ENCODE measurements around the gene GJE1. TPM values are rescaled to one million over a fixed set of nuclear protein-coding genes. Genes with fewer than 3 reads are reported as not detected.
"Not testable (repeated sequence)": the region's sequence is repeated elsewhere in the genome, so short reads cannot be mapped to it uniquely, and the experiment has no call there.

Gene GJE1, protein sequence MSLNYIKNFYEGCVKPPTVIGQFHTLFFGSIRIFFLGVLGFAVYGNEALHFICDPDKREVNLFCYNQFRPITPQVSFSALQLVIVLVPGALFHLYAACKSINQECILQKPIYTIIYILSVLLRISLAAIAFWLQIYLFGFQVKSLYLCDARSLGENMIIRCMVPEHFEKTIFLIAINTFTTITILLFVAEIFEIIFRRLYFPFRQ
- total RNA-seq: not detected
- not detected for polyA plus RNA-seq

DNA sequence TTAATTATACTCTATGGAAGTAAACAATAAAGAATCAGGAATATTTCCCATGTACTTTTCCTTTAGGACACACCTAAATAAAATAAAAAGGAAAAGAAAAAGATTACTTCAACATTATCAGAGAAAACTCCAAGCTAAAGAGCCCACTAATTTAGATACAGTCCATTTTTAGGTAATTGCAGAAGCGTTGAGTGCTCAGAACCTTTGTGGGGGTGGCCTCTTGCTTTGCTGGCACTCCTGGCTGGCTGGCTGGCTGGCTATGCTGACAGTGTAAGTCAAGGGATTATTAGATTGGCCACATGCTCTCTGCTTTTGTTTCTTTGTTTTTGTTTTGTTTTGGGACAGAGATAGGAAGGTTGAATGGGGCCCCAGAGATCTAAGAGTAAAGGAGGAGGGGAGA, at the start of gene GJE1:
Gene GJE1, plus strand, starts transcription at position 301 of the 400 bp plus-strand sequence. CDS start 234 bp downstream, outside the sequence.
- Histone ChIP-seq H3K4me3 (ENCODE audit: low read length) (no peak within 1 kb of the TSS), H3K36me3 (ENCODE audit: insufficient read depth, low read length) (no peaks in the 10 kb centered on the region), H3K27me3 (ENCODE audit: insufficient read depth, low read length, poor library complexity, severe bottlenecking) (no peaks in the 10 kb centered on the region), H3K4me1 (ENCODE audit: insufficient read depth, low read length) (no peaks in the 10 kb centered on the region), H3K27ac (ENCODE audit: low read depth, low read length) (no peak within 1 kb of the TSS), H3K9me3 (ENCODE audit: low read length) (no peaks in the 10 kb centered on the region)
- POLR2A ChIA-PET: no interaction called here
- CTCF ChIA-PET: no interaction called here
- Mint-ChIP-seq H3K36me3 (no peaks in the 10 kb centered on the region), H3K27ac (no peak within 1 kb of the TSS), H3K27me3 (peaks cover 15 to 43% of the 10 kb centered on the region in 2 donors), H3K4me3 (no peak within 1 kb of the TSS), H3K4me1 (no peaks in the 10 kb centered on the region), H3K9me3 (peaks cover 0 to 2% (median 0%) of the 10 kb centered on the region in 5 donors)
- DNase-seq: no peak

DNA sequence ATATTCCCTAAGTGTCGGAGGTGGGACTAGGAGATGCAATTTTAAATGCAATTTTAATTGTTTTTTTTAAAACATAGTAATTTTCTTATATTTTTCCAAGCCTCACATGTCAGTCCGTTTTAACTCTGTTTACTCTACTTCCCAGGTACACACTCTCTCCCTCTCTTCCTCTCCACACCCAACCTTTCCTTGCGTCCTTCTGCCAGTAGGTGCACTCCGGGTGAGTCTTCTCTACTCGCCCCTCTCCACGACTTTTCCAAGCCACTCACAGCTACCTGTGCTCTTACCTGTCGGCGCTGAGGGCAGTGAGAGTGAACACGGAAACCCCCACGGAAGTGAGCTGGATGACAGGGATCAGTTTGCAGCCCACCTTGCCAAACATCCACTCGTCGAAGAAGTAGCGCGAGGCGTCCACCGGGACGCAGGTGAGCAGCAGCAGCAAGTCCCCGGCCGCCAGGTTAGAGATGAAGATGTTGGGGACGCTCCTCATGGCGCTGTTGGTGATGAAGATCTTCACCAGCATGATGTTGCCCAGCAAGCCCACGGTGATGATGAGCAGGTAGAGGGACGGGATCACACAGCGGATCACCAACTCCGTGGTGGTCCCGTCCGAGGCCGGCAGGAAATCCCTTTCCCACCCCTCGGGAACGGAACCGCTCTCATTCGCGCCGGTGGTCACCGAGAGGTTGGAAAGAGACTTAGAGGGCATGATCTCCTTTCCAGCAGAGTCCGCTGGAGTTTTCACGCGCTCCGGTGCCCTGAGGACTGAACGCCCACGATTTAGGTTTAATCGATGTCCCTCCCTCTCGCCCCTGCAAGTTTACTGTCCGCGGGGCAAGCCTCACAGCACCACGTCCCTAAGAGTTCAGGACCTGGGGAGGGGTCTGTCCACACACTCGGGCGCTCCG, 44.5 kb upstream of the GJE1 start:
- DNase-seq: peak in 1 of 5 donors; percentile 42
- Histone ChIP-seq H3K27me3 (ENCODE audit: insufficient read depth, low read length, poor library complexity, severe bottlenecking) (peaks cover 4% of the 10 kb centered on the region), H3K4me3 (ENCODE audit: low read length) (no peak overlapping the region), H3K36me3 (ENCODE audit: insufficient read depth, low read length) (no peaks in the 10 kb centered on the region), H3K4me1 (ENCODE audit: insufficient read depth, low read length) (no peaks in the 10 kb centered on the region), H3K9me3 (ENCODE audit: low read length) (no peaks in the 10 kb centered on the region), H3K27ac (ENCODE audit: low read depth, low read length) (no peak overlapping the region)
- H3K4me1 Mint-ChIP-seq: peaks cover 0 to 10% (median 6%) of the 10 kb centered on the region in 3 donors
- H3K36me3 Mint-ChIP-seq: no peaks in the 10 kb centered on the region
- peaks cover 22 to 33% of the 10 kb centered on the region in 2 donors for H3K27me3 Mint-ChIP-seq
- POLR2A ChIA-PET: no interaction called here
- no peaks in the 10 kb centered on the region for H3K9me3 Mint-ChIP-seq
- H3K4me3 Mint-ChIP-seq: peak overlapping the region in 4 of 7 donors; percentile 15 to 42 (median 24)
- CTCF ChIA-PET: no interaction called here
- H3K27ac Mint-ChIP-seq: peak overlapping the region in 1 of 8 donors; percentile 10

DNA sequence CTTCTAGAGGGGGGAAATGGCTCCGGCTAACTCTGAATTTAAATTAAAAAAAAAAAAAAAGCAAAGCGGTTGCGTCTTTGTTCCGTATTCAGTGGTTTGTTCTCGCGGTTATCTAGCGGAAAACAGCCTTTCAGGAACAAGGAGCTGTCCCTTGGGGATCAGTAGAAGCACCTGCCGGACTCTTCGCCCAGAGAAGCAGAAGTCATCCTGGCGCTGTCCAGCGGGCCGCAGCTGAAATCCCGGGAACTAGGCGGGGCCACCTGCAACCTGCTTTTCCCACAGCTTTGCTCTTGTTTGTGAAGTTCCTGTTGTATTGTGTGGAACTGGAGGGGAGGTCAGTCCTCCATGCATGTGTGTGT, 43.9 kb upstream of the GJE1 start:
- no peak for DNase-seq
- Histone ChIP-seq H3K4me1 (ENCODE audit: insufficient read depth, low read length) (no peaks in the 10 kb centered on the region), H3K36me3 (ENCODE audit: insufficient read depth, low read length) (no peaks in the 10 kb centered on the region), H3K27ac (ENCODE audit: low read depth, low read length) (no peak overlapping the region), H3K4me3 (ENCODE audit: low read length) (no peak overlapping the region), H3K9me3 (ENCODE audit: low read length) (no peaks in the 10 kb centered on the region), H3K27me3 (ENCODE audit: insufficient read depth, low read length, poor library complexity, severe bottlenecking) (peaks cover 4% of the 10 kb centered on the region)
- Mint-ChIP-seq H3K4me3 (peak overlapping the region in 2 of 7 donors; percentile 13 to 39), H3K27me3 (peaks cover 20 to 33% of the 10 kb centered on the region in 2 donors), H3K4me1 (peaks cover 0 to 10% (median 6%) of the 10 kb centered on the region in 3 donors), H3K9me3 (no peaks in the 10 kb centered on the region), H3K27ac (no peak overlapping the region), H3K36me3 (no peaks in the 10 kb centered on the region)
- ChIA-PET CTCF (no interaction called here), POLR2A (no interaction called here)

DNA sequence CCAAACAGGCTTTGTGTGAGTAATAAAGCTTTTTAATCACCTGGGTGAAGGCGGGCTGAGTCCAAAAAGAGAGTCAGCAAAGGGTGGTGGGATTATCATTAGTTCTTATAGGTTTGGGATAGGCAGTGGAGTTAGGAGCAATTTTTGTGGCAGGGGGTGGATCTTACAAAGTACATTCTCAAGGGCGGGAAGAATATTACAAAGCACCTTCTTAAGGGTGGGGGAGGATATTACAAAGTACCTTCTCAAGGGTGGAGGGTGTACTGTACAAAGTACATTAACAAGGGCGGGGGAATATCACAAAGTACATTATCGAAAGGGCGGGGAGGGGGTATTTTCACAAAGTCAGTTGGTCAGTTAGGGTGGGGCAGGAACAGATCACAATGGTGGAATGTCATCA, 27.9 kb upstream of the GJE1 start:
- H3K27ac Mint-ChIP-seq; H3K9me3 Mint-ChIP-seq; H3K9me3 ChIP-seq (ENCODE audit: low read length); H3K4me3 ChIP-seq (ENCODE audit: low read length); DNase-seq; H3K4me1 Mint-ChIP-seq; H3K36me3 Mint-ChIP-seq; H3K4me1 ChIP-seq (ENCODE audit: insufficient read depth, low read length); CTCF ChIA-PET; H3K27me3 ChIP-seq (ENCODE audit: insufficient read depth, low read length, poor library complexity, severe bottlenecking); POLR2A ChIA-PET; H3K4me3 Mint-ChIP-seq; H3K27me3 Mint-ChIP-seq; H3K27ac ChIP-seq (ENCODE audit: low read depth, low read length); H3K36me3 ChIP-seq (ENCODE audit: insufficient read depth, low read length): not testable (repeated sequence)

DNA sequence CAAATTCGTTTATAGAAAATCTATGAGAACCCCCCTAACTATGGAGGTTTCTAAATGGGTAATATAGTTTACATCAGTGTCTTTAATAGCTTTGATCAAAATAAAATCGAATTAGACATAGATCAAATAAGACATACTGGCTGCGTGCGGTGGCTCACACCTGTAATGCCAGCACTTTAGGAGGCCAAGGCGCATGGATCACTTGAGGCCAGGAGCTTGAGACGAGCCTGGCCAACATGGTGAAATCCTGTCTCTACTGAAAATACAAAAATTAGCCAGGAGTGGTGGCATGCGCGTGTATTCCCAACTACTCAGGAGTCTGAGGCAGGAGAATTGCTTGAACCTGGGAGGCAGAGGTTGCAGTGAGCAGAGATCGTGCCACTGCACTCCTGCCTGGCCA, 21.9 kb upstream of the GJE1 start:
- H3K4me3 Mint-ChIP-seq, H3K27me3 Mint-ChIP-seq, H3K4me1 Mint-ChIP-seq: not testable (repeated sequence)

DNA sequence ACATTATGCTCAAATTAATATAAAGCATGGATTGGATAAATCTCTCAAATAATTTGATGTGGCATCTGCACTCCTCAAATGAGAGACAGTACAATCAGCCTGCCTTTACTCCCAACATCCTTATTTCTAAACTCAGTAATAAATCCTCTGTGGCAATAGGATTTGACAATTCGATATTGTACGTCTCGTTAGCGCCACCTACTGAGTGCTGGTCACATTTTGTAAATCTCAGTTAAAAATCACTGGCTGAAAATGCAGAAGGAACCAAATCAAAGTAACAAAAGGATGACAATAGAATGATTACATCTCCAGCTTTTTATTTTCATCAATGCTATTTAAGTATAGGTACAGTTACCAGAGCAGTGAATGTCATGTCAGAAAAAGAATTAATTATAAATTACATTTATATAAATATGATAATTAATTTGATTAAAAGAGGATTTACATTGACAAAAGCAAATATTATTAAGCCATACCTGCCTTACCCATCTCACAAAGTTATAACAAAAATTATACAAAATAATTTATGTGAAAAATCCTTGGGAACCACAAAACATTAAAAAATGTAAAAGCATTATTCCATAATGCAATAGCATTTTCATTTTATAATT, 20.2 kb upstream of the GJE1 start:
- POLR2A ChIA-PET: no interaction called here
- CTCF ChIA-PET: interaction anchor here (0.7 to 2.1 kb wide), 6 partner anchors 8 to 548 kb away, joined by 3 to 14 read pairs (median 6); no protein-coding TSS in a partner anchor
- peak; percentile 38 to 71 (median 50) for DNase-seq
- Histone ChIP-seq H3K4me3 (ENCODE audit: low read length) (no peak overlapping the region), H3K27me3 (ENCODE audit: insufficient read depth, low read length, poor library complexity, severe bottlenecking) (no peaks in the 10 kb centered on the region), H3K4me1 (ENCODE audit: insufficient read depth, low read length) (no peaks in the 10 kb centered on the region), H3K27ac (ENCODE audit: low read depth, low read length) (no peak overlapping the region), H3K36me3 (ENCODE audit: insufficient read depth, low read length) (no peaks in the 10 kb centered on the region), H3K9me3 (ENCODE audit: low read length) (no peaks in the 10 kb centered on the region)
- no peak overlapping the region for H3K27ac Mint-ChIP-seq
- no peak overlapping the region for H3K4me3 Mint-ChIP-seq
- H3K27me3 Mint-ChIP-seq: peaks cover 2 to 13% of the 10 kb centered on the region in 2 donors
- H3K9me3 Mint-ChIP-seq: no peaks in the 10 kb centered on the region
- no peaks in the 10 kb centered on the region for H3K4me1 Mint-ChIP-seq
- no peaks in the 10 kb centered on the region for H3K36me3 Mint-ChIP-seq

More for the DNA sequence above, 21.9 kb upstream of the GJE1 start:
- H3K9me3 Mint-ChIP-seq; H3K27me3 ChIP-seq (ENCODE audit: insufficient read depth, low read length, poor library complexity, severe bottlenecking); POLR2A ChIA-PET; H3K36me3 ChIP-seq (ENCODE audit: insufficient read depth, low read length); H3K9me3 ChIP-seq (ENCODE audit: low read length); DNase-seq; H3K36me3 Mint-ChIP-seq; H3K4me1 ChIP-seq (ENCODE audit: insufficient read depth, low read length); H3K27ac ChIP-seq (ENCODE audit: low read depth, low read length); CTCF ChIA-PET; H3K27ac Mint-ChIP-seq; H3K4me3 ChIP-seq (ENCODE audit: low read length): not testable (repeated sequence)

DNA sequence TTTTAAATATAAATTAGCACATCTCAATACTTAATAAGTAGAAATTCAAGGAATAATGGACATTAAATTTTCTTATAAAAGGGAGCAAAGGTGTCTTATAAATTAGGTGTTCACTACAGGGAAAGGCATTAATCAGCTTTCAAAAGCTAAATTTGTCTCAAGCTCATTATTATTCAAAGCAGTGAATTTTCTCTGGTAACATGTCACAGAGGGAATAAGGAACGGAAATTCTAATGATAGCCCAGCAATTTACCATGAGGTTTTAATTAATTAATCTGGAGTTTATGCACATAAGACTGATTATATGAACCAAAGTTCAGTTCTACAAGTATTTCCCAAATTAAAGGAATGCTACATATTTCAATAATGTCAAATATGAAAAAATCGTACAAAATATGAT, 15.4 kb upstream of the GJE1 start:
- H3K27me3 Mint-ChIP-seq: peaks cover 9 to 20% of the 10 kb centered on the region in 2 donors
- Histone ChIP-seq H3K4me3 (ENCODE audit: low read length) (no peak overlapping the region), H3K9me3 (ENCODE audit: low read length) (no peaks in the 10 kb centered on the region), H3K27ac (ENCODE audit: low read depth, low read length) (no peak overlapping the region), H3K36me3 (ENCODE audit: insufficient read depth, low read length) (no peaks in the 10 kb centered on the region), H3K27me3 (ENCODE audit: insufficient read depth, low read length, poor library complexity, severe bottlenecking) (no peaks in the 10 kb centered on the region), H3K4me1 (ENCODE audit: insufficient read depth, low read length) (no peaks in the 10 kb centered on the region)
- H3K36me3 Mint-ChIP-seq: no peaks in the 10 kb centered on the region
- H3K27ac Mint-ChIP-seq: no peak overlapping the region
- CTCF ChIA-PET: no interaction called here
- no peak for DNase-seq
- no peaks in the 10 kb centered on the region for H3K4me1 Mint-ChIP-seq
- no peak overlapping the region for H3K4me3 Mint-ChIP-seq
- H3K9me3 Mint-ChIP-seq: no peaks in the 10 kb centered on the region
- POLR2A ChIA-PET: no interaction called here

DNA sequence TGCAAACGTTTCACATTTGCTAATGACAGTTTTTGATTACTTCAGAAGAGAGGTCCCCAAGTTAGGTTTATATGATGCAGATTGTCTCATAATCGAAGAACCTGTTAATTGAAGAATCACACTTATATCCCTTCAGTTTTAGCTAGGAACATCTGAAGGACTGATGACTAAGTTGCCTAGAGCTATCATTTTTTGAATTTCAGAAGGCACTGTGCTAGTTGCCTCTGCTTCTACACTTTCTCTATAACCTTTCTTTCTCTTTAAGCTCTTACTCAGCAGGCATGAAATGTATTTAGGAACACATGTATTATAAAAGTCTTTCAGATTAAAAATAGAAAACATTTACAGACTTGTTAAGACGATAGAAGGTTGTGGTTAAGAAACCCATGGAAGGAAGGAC, 14.4 kb upstream of the GJE1 start:
- H3K27ac Mint-ChIP-seq: no peak overlapping the region

More for the DNA sequence above, 14.4 kb upstream of the GJE1 start:
- Mint-ChIP-seq H3K36me3 (no peaks in the 10 kb centered on the region), H3K27me3 (peaks cover 9 to 20% of the 10 kb centered on the region in 2 donors), H3K4me3 (no peak overlapping the region), H3K4me1 (no peaks in the 10 kb centered on the region), H3K9me3 (no peaks in the 10 kb centered on the region)
- CTCF ChIA-PET: no interaction called here
- Histone ChIP-seq H3K36me3 (ENCODE audit: insufficient read depth, low read length) (no peaks in the 10 kb centered on the region), H3K9me3 (ENCODE audit: low read length) (no peaks in the 10 kb centered on the region), H3K4me3 (ENCODE audit: low read length) (no peak overlapping the region), H3K27me3 (ENCODE audit: insufficient read depth, low read length, poor library complexity, severe bottlenecking) (no peaks in the 10 kb centered on the region), H3K27ac (ENCODE audit: low read depth, low read length) (no peak overlapping the region), H3K4me1 (ENCODE audit: insufficient read depth, low read length) (no peaks in the 10 kb centered on the region)
- POLR2A ChIA-PET: no interaction called here
- no peak for DNase-seq
